ENCODE data around the gene ALKBH7. TPM values are rescaled to one million over a fixed set of nuclear protein-coding genes. Genes with fewer than 3 reads are reported as not detected.

The ALKBH7 gene
- total and polyA plus RNA-seq, 10 of the 15 experiments (the other 5 are each of a cell fraction or from before 2014, with no cell fraction given): 0.31 to 82.5 (median 37.6) TPM

DNA sequence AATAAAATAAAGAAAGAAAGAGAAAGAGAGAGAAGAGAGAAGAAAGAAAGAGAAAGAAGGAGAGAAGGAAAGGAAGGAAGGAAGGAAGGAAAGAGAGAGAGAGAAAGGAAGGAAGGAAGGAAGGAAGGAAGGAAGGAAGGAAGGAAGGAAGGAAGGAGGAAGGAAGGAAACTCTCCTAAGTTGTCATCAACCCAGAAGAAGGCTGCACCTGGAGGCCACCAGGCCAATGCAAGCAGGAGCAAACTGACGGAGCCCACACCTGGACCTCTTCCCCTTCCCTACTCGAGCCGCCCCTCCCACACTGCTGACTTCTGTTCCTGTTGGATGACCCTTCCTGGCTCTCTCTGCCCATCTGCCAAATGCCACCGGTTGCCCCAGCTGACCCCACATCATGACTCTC lies 47.8 kb upstream of the ALKBH7 start:
- POLR2A ChIA-PET: no interaction called here
- no peaks in the 10 kb centered on the region for H3K79me2 ChIP-seq (ENCODE audit: control insufficient read depth, insufficient read depth, low read length)
- no peaks in the 10 kb centered on the region for H3K27me3 ChIP-seq (replicated peaks in 1 of 2; ENCODE audit: control insufficient read depth in 2 of 2, insufficient read depth in 2 of 2, low read length in 1 of 2)
- no peaks in the 10 kb centered on the region for H4K20me1 ChIP-seq (ENCODE audit: control insufficient read depth, insufficient read depth)
- no peak overlapping the region for H3K9ac ChIP-seq (ENCODE audit: control insufficient read depth, insufficient read depth, low read length)
- DNase-seq (ENCODE audit: low read depth, low spot score) (no peak), FAIRE-seq (no peak), ATAC-seq (no peak)
- in situ Hi-C loops (cut with MboI): no loop called here
- no peak overlapping the region for H3K4me3 ChIP-seq
- SMC1A ChIA-PET (ENCODE audit: uncharacterized antibody, unreplicated experiment): no interaction called here
- H2AFZ ChIP-seq (ENCODE audit: control insufficient read depth, low read depth, low read length): no peak overlapping the region
- no peaks in the 10 kb centered on the region for H3K36me3 ChIP-seq (ENCODE audit: control insufficient read depth in 2 of 2, insufficient read depth in 2 of 2, low read length in 1 of 2)
- H3K9me3 ChIP-seq (replicated peaks; ENCODE audit: control insufficient read depth, insufficient read depth, low read length): no peaks in the 10 kb centered on the region
- RAD21 ChIA-PET (ENCODE audit: unreplicated experiment): no interaction called here
- intact Hi-C loops (cut with micrococcal nuclease; ENCODE audit: unreplicated experiment): no loop called here
- TF ChIP-seq SMC3 (IDR thresholded peaks at IDR 0.05; ENCODE audit: borderline replicate concordance, low read length): no peak
- peak in 1 of 2 experiments; percentile 51; a peak in 1 of 4 replicates for TF ChIP-seq ETV6 (conservative IDR thresholded peaks at IDR 0.05 in 1 of 2, IDR thresholded peaks at IDR 0.05 in 1 of 2; ENCODE audit: borderline replicate concordance in 1 of 2, low read depth in 1 of 2)
- TF ChIP-seq POU2F2 (IDR thresholded peaks at IDR 0.05; ENCODE audit: borderline replicate concordance, low read depth, low read length): no peak
- no TSS peak for BruUV-seq (replicated peaks)
- 67% methylated on average over 3 of the region's 4 CpGs for WGBS (ENCODE audit: insufficient coverage, insufficient replicate concordance, low lambda C conversion rate, missing lambda C conversion rate)
- no peaks in the 10 kb centered on the region for H3K4me1 ChIP-seq (ENCODE audit: control insufficient read depth, insufficient read depth, low read length)
- CTCF ChIA-PET: no interaction called here
- no peak overlapping the region for H3K27ac ChIP-seq (ENCODE audit: control insufficient read depth, insufficient read depth)
- no peak overlapping the region for H3K4me2 ChIP-seq (ENCODE audit: control insufficient read depth, insufficient read depth)

DNA sequence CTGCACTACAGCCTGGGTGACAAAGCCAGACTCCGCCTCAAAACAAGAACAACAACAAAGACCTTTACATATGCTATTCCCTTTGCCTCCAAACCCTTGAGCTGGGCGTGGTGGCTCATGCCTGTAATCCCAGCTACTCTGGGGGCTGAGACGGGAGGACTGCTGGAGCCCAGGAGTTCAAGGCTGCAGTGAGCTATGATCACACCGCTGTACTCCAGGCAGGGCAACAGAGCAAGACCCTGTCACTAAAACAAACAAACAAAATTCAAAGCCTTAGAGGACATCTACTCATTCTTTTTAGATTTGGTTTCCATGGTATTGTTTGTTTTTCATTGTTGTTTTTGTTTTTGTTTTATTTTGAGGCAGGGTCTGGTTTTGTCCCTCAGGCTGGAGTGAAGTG lies 47.0 kb upstream of the ALKBH7 start:
- POLR2A ChIA-PET: interaction anchor here (0.6 kb wide), 1 partner anchor 173 kb away, joined by 3 read pairs; no protein-coding TSS in a partner anchor
- RAD21 ChIA-PET (ENCODE audit: unreplicated experiment): no interaction called here
- H3K4me3 ChIP-seq: no peak overlapping the region
- no peaks in the 10 kb centered on the region for H3K4me1 ChIP-seq (ENCODE audit: control insufficient read depth, insufficient read depth, low read length)
- no peaks in the 10 kb centered on the region for H3K36me3 ChIP-seq (ENCODE audit: control insufficient read depth in 2 of 2, insufficient read depth in 2 of 2, low read length in 1 of 2)
- H4K20me1 ChIP-seq (ENCODE audit: control insufficient read depth, insufficient read depth): no peaks in the 10 kb centered on the region
- no peak overlapping the region for H2AFZ ChIP-seq (ENCODE audit: control insufficient read depth, low read depth, low read length)
- FAIRE-seq (no peak), DNase-seq (ENCODE audit: low read depth, low spot score) (no peak), ATAC-seq (no peak)
- TF ChIP-seq, protein P1, sequence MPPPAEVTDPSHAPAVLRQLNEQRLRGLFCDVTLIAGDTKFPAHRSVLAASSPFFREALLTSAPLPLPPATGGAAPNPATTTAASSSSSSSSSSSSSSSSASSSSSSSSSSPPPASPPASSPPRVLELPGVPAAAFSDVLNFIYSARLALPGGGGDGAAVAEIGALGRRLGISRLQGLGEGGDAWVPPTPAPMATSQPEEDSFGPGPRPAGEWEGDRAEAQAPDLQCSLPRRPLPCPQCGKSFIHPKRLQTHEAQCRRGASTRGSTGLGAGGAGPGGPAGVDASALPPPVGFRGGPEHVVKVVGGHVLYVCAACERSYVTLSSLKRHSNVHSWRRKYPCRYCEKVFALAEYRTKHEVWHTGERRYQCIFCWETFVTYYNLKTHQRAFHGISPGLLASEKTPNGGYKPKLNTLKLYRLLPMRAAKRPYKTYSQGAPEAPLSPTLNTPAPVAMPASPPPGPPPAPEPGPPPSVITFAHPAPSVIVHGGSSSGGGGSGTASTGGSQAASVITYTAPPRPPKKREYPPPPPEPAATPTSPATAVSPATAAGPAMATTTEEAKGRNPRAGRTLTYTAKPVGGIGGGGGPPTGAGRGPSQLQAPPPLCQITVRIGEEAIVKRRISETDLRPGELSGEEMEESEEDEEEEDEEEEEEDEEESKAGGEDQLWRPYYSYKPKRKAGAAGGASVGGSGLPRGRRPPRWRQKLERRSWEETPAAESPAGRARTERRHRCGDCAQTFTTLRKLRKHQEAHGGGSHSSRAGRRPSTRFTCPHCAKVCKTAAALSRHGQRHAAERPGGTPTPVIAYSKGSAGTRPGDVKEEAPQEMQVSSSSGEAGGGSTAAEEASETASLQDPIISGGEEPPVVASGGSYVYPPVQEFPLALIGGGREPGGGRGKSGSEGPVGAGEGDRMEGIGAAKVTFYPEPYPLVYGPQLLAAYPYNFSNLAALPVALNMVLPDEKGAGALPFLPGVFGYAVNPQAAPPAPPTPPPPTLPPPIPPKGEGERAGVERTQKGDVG (CRISPR knock-in tag; IDR thresholded peaks at IDR 0.05): no peak
- TF ChIP-seq CHD2 (IDR thresholded peaks at IDR 0.05; ENCODE audit: borderline replicate concordance, low read depth, low read length) (no peak), ETV6 (conservative IDR thresholded peaks at IDR 0.05 in 1 of 2, IDR thresholded peaks at IDR 0.05 in 1 of 2; ENCODE audit: borderline replicate concordance in 1 of 2, low read depth in 1 of 2) (no peak), SUPT20H (IDR thresholded peaks at IDR 0.05; ENCODE audit: borderline replicate concordance, control insufficient read depth, low read depth, low read length) (no peak), NFXL1 (IDR thresholded peaks at IDR 0.05; ENCODE audit: borderline replicate concordance) (no peak), SMC3 (IDR thresholded peaks at IDR 0.05; ENCODE audit: borderline replicate concordance, low read length) (no peak)
- H3K9me3 ChIP-seq (replicated peaks; ENCODE audit: control insufficient read depth, insufficient read depth, low read length): no peaks in the 10 kb centered on the region
- intact Hi-C loops (cut with micrococcal nuclease; ENCODE audit: unreplicated experiment) (no loop called here), in situ Hi-C loops (cut with MboI) (no loop called here)
- H3K4me2 ChIP-seq (ENCODE audit: control insufficient read depth, insufficient read depth): no peak overlapping the region
- SMC1A ChIA-PET (ENCODE audit: uncharacterized antibody, unreplicated experiment): interaction anchor here (0.7 kb wide), 1 partner anchor 48 kb away, joined by 3 read pairs; no protein-coding TSS in a partner anchor
- H3K9ac ChIP-seq (ENCODE audit: control insufficient read depth, insufficient read depth, low read length): no peak overlapping the region
- WGBS (ENCODE audit: insufficient coverage, insufficient replicate concordance, low lambda C conversion rate, missing lambda C conversion rate): 43% methylated on average over 4 of the region's 4 CpGs
- CTCF ChIA-PET: no interaction called here
- H3K27me3 ChIP-seq (replicated peaks in 1 of 2; ENCODE audit: control insufficient read depth in 2 of 2, insufficient read depth in 2 of 2, low read length in 1 of 2): no peaks in the 10 kb centered on the region
- BruUV-seq (replicated peaks): no TSS peak
- no peaks in the 10 kb centered on the region for H3K79me2 ChIP-seq (ENCODE audit: control insufficient read depth, insufficient read depth, low read length)
- H3K27ac ChIP-seq (ENCODE audit: control insufficient read depth, insufficient read depth): no peak overlapping the region

Measured in GM12878 (cell line).